Right kidney (tissue), 1 donor: ENCODE data around the gene RAB11FIP3.
A peak's percentile ranks its signal among the peaks of the same experiment; 100 is the strongest.

ENCODE experiments used
- DNase-seq: peaks from one replicate; pipeline ENCODE4 v3.0.0-alpha.2; 2016

RAB11FIP3 gene

GRCh38 chr16:424033-424622 lies 1.3 kb upstream of the RAB11FIP3 start:
- DNase-seq, result no peak

DNA sequence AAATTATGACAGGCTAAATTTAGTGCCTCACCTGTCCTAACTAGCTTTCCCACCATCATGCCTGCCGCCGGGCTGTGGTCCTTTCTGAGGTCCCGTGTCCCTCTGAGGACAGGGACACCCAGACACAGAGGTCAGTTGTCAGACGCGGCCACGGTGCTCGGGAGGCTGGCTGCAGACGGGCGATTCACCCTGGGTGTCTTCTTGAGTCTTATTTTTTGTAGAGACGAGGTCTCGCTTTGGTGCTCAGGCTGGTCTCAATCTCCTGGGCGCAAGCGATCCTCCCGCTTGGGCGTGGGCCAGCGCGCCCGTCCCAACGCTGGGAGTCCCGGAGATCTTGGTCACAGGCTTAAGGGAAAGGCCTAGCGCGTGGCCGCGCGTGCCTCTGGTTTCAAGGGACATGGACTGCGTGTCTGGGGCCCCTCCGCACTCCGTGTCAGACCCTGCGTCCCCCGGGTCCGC lies 797 bp upstream of the RAB11FIP3 start:
- DNase-seq, result no peak

DNA sequence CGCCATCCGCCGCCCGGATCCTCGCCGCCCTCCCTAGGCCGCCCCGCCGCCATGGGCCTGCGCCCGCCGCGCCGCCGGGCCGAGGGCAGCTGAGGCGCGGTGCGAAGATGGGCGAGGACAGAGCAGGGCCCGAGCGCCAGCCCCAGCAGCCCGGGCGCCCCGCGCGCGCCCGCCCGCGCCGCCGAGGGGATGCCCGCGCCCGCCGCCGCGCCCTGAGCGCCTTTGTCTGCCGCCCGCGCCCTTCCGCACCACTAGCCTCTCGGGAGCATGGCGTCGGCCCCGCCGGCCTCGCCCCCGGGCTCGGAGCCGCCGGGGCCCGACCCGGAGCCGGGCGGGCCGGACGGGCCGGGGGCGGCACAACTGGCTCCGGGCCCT lies 278 bp downstream of the RAB11FIP3 start:
- no peak for DNase-seq

DNA sequence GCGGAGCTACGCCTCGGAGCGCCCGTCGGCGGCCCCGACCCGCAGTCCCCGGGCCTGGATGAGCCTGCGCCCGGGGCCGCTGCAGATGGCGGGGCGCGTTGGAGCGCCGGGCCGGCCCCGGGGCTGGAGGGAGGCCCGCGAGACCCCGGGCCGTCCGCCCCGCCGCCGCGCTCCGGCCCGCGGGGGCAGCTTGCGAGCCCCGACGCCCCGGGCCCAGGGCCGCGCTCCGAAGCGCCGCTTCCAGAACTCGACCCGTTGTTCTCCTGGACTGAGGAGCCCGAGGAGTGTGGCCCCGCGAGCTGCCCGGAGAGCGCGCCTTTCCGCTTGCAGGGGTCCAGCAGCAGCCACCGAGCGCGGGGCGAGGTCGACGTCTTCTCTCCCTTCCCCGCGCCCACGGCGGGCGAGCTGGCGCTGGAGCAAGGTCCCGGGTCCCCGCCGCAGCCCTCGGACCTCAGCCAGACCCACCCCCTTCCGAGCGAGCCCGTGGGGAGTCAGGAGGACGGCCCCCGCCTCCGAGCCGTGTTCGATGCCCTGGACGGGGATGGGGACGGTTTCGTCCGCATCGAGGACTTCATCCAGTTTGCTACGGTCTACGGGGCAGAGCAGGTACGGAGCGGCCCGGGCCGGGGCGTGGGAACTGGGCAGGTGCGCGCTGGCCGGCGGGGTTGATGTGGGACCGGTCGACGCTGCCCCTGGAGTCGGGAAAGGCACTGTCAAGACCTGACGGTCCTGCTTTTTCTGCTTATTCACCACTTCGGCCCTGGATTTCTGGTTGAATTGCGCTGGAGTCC lies 861 bp downstream of the RAB11FIP3 start:
- DNase-seq, result peak; percentile 63

DNA sequence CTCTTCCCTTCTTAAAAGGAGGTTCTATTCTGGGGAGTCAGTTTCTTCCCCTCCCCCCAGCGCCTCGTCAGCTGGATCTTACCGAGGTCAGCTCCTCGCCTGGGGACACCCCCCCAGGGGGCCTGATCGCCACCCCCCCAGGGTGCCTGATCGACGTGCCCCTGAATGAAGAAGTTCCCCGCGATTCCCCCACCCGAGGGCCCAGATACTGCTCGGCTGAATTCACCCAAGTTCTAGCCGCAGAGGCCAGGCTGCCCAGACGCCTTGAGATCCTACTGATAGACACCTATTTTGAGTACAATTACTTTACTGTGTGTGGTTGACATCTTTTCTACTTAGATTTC lies 1.4 kb downstream of the RAB11FIP3 start:
- DNase-seq, result no peak

- DNase-seq, result no peak
Measured at GRCh38 chr16:427250-427649, 1.8 kb downstream of the RAB11FIP3 start.

DNA sequence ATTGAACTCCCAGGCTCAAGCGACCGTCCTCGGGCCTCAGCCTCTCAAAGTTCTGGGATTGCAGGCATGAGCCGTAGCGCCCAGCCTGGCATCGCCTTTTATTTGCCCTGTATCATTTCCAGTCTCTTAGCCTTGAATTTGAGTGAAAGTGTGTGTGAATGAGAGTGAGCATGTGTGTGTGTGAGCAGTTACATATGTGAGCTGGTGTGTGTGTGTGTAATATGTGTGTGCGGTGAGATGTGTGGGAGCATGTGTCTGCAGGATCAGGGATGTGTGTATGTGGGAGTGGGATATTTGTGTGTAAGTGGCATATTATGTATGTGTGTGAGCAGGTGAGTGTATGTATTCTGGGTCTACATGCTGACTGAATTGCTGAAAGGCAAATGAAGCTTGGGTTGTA lies 5.5 kb downstream of the RAB11FIP3 start:
- no peak for DNase-seq

DNA sequence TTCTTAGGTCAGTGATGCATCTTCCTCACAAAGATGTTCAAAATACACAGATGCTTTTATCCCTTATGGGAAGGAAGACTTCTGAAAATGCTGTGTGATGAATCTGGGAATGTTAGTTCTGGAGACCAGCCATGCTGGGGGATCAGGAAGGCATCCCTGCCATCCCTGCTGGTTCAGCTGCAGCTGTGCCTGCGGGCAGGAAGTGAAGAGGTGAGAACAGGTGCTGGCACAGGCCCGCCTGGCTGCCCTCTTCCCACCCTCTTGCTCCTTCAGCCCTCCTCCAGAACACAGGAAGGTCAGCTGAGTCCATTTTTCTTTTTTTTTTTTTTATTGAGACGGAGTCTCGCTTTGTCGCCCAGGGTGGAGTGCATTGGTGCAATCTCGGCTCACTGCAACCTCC lies 15.2 kb downstream of the RAB11FIP3 start:
- DNase-seq, result no peak

DNA sequence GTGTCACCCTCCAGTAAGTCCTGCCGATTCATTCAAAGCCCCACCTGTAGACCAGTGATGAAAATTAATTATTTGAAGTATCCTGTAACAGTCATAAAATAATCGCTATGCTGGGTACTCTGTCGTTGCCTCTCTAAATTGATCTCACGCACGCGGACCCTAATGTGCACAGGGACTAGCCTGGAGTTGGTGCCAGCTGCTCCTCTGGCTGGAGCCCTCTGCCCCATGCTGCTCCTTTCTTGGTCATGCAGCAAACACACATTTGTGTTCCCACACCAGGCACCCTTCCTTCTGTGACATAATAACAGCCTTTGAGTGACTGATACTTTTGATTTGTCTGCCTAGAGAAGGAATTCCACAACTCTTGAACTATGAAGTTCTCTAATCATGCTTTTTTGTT lies 16.0 kb downstream of the RAB11FIP3 start:
- no peak for DNase-seq

- no peak for DNase-seq
Measured at GRCh38 chr16:442976-443375, 17.5 kb downstream of the RAB11FIP3 start.

DNA sequence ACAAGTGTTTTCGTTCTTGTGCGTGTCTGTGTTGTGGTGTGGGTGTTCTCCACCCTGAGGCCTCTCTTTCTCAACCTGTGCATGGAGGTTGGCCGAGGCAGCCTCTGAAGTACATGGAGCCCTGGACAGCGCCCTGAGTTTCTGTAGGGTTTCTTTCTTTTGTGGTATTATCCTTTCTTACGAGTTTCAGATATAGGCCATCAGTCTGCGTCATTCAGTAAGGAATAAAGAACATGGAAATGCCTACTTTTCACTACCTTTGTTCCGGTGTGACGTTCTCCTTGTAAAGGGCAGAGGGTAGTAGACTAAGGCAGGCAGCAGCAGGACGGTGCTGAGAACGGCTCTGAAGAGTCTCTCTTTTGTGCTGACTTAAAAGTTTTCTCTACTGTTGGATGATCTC lies 18.6 kb downstream of the RAB11FIP3 start:
- DNase-seq, result no peak

- DNase-seq, result no peak
Measured at GRCh38 chr16:445566-445965, 20.1 kb downstream of the RAB11FIP3 start.

DNA sequence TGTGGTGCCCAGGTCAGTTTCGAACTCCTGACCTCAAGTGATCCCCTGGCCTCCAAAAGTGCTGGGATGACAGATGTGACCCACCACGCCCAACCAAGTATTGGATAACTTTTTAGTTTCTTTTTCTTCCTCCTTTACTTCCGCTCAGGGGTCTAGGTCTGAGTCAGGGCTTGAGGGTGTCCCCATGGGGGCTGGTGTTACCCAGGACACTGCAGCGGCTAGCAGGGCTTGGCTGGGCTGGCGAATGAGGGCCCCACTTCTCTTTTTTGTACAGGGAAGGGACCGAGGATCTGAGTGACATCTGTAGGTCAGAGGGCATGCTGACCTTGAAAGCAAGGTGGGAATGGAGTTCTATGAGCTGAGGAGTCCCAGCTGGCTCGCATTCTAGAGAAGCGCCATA lies 24.9 kb downstream of the RAB11FIP3 start:
- DNase-seq, result no peak

- DNase-seq, result no peak
Measured at GRCh38 chr16:450785-451512, 25.5 kb downstream of the RAB11FIP3 start.

- no peak for DNase-seq
Measured at GRCh38 chr16:454397-454940, 29.0 kb downstream of the RAB11FIP3 start.

DNA sequence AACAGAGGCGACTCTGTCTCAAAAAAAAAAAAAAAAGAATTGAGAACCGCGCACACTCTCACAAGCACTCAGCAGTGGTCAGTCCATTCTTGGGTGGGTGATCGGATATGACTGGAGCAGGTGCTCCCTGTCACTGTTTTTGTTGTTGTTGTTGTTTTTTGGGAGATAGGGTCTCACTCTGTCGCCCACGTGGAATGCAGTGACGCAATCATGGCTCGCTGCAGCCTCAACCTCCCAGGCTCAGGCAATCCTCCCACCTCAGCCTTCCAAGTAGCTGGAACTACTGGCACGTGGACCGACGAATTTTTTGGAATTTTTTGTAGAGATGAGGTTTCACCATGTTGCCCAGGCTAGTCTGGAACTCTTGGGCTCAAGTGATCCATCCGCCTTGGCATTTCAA lies 30.0 kb downstream of the RAB11FIP3 start:
- DNase-seq, result no peak

- no peak for DNase-seq
Measured at GRCh38 chr16:456891-457483, 31.5 kb downstream of the RAB11FIP3 start.

GRCh38 chr16:457732-458400 lies 32.4 kb downstream of the RAB11FIP3 start:
- no peak for DNase-seq

DNA sequence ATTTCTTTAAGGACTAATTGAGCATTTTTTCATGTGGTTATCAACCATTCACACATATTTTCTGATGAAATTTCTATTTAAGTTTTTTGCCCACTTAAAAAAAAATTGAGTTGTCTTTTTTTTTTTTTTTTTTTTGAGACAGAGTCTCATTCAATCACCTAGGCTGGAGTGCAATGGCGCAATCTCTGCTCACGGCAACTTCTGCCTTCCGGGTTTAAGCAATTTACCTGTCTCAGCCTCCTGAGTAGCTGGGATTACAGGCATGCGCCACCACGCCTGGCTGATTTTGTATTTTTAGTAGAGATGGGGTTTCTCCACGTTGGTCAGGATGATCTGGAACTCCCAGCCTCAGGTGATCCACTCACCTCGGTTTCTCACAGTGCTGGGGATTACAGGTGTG lies 34.3 kb downstream of the RAB11FIP3 start:
- no peak for DNase-seq

DNA sequence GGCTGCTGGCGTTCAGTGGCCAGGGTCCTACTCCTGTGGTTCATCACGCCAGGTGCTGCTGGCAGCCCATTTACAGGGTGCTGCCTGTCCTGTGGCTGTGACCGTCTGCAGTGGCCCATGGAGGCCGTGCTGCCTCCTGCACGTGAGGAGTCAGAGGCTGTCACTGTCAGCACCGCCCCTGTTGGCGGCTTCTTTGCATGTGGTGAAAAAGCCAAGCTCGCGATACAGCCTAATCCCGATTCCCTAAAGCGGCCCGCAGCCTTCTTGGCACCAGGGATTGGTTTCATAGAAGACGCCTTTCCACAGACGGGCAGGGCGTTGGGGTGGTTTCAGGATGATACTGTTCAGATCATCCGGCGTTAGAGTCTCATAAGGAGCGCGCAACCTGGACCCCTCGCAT lies 35.3 kb downstream of the RAB11FIP3 start:
- no peak for DNase-seq

DNA sequence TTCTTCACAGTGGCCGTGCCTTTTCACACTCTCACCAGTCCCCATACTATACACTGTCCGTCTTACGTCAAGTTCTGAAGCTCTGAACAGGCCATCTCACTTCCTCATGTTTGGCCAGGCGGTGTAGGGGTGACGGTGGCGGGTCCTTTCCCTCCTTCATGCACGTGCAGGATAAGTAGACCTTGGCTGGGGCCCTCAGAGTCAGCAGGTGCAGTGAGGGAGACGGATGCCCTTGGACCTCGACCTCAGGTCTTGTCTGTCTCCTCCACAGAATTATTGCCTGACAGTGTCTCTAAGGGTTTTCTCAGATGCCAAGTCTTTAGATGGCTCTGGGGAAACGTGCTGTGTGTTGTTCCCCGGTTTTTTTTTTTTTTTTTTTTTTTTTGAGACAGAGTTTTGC lies 37.6 kb downstream of the RAB11FIP3 start:
- no peak for DNase-seq

DNA sequence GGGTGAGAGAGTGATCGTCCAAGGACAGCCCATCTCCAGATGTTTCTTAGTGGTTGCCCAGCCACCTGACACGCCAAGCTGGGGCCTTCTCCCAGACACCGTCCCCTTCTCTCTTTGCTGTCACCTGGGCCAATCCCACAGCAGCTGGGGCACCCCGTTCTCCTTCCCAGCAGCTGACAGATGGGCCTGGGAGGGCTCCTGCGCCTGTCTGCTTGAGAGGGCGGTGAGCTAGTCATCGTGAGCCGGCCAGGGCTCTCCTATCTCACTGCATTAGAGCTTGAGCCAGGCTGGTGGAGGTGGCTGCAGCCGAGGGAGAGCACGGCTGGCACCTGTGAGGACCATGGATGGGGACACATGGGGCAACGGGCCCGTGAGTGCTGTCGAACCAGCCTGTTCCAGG lies 41.2 kb downstream of the RAB11FIP3 start:
- no peak for DNase-seq
